Body of pancreas (tissue), 4 donors: ENCODE data around the gene PTOV1. TPM values are rescaled to one million over a fixed set of nuclear protein-coding genes. Genes with fewer than 3 reads are reported as not detected.

Experiments
- ATAC-seq: fragments of 150-250 bp; one replicate; pipeline ENCODE4 v1.9.1; 2016
- DNase-seq, 4 donors: peaks; one replicate each; pipeline ENCODE4 v3.0.0-alpha.2; 2019
- H3K27ac ChIP-seq, 4 donors: fragments of 200-600 bp; sonication (generic); 1 replicate in 3 of 4; 2 replicates in 1 of 4; pipeline versions ENCODE4 v1.5.1 to v1.6.1; 2016 to 2019; ENCODE audit warnings: mild to moderate bottlenecking in 1 of 4, mixed read lengths in 1 of 4, moderate library complexity in 1 of 4
- H3K27me3 ChIP-seq, 2 donors: fragments of 200-600 bp; sonication (generic); one replicate each; pipeline ENCODE4 v1.6.0; 2016; ENCODE audit warnings: mild to moderate bottlenecking in 1 of 2
- H3K36me3 ChIP-seq, 2 donors: fragments of 200-600 bp; sonication (generic); replicated peaks in 1 of 2; 2 replicates each; pipeline ENCODE4 v1.5.1; 2016; ENCODE audit warnings: low read depth in 2 of 2; ENCODE audit not compliant: insufficient read depth in 1 of 2
- H3K4me1 ChIP-seq: fragments of 200-600 bp; sonication (generic); one replicate; pipeline ENCODE4 v1.6.0; 2016
- H3K4me3 ChIP-seq, 2 donors: fragments of 200-600 bp; sonication (generic); 1 replicate in 1 of 2; 2 replicates in 1 of 2; pipeline ENCODE4 v1.5.1; 2016 to 2019
- H3K9me3 ChIP-seq, 3 donors: fragments of 200-600 bp; sonication (generic); 1 replicate in 2 of 3; 2 replicates in 1 of 3; pipeline ENCODE4 v1.5.1; 2016
- POLR2A ChIP-seq, 3 donors: fragments of 450-650 bp; IDR thresholded peaks; one replicate each; pipeline ENCODE4 v1.6.1; 2016; ENCODE audit warnings: antibody characterized with exemption in 3 of 3, mild to moderate bottlenecking in 2 of 3
- WGBS, 2 donors: methylation state at CpG; one replicate each; pipeline ENCODE4 v1.1.5; 2017; 5-methylcytosine and 5-hydroxymethylcytosine counted together
- intact Hi-C: fragments of 100-400 bp; cut with DNase I; formaldehyde crosslinking; loops from one replicate; pipeline ENCODE4 v1.15.1; 2023
- total RNA-seq, 2 donors: library from RNA; depleted of rRNA; stranded (reverse); fragments of >200 nt; gene quantifications; one replicate each; pipeline ENCODE4 v1.1.0, GENCODE V29; 2016
- TF ChIP-seq, protein P1 (sequence below), 7 experiments: fragments of 450-650 bp in 4 of 7; fragments of 200-600 bp in 3 of 7; sonication (generic) in 3 of 7; IDR thresholded peaks; one replicate each; pipeline ENCODE4 v1.5.1; 2016 to 2019; ENCODE audit warnings: antibody characterized with exemption in 7 of 7

The PTOV1 gene
- total RNA-seq, 2 donors from 2014 or later = 69.0 to 70.2 TPM

DNA sequence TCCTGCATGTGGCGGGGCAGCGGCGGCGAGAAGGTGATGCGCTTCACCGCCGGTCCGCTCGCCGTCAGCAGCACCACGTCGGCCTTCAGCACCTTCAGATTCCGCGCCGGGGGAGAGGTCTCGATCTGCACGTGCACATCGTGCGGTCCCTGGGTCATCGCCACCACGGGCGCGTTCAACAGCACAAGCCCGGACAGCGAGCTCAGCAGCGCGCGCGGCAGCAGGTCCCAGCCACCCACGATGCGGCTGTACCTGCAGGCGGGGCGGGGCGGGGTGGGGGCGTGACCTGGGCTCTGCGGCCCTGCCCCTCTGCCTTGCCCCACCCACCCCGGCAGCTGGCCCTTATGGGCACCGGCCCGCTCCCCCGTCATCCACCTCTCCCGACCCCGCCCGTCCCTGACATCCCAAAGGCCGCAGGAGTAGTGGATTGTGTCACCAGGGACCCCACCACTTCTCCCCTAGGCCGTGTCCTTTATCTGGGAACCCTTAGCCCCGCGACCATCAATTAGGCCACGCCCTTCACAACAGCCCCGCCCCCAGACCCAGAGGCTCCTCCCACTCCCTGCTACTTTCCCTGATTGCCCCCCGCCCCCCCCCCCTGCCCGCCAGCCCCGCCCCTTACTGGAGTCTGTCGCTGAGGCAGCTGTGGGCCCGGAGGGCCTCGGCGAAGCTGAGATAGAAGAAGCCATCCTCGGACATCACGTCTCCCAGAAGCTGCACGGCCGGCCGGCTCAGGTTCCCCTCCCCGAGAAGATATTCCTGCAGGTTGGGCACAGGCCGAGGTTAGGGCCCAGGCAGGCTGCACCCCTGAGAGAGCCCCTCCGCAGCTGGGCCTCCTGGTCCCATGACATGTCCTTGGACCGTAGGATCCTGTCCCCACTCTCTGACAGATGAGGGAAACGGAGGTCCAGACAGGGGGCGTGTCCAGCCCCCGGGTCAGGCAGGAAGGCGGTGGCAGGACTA, 39.7 kb downstream of the PTOV1 start:
- intact Hi-C loops = no loop called here

DNA sequence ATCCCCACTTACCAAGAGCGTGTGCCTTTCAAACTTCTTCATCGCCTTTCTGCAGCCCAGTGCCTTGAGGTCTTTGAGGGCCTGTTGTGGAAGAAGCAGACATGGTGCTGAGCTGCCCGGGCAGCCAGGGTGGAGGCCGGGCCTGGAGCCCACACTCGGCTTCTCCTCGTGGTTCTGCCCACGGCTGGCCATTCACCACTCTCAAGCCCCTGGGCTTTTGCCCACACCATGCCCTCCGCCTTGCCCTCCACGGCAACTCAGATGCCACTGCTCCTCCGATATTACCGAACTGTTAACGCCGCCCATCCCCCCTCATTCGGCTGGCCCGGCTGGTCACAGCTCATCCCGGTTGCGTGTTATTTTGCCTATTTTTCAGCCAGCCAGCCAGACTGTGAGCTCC, 40.4 kb downstream of the PTOV1 start:
- Histone ChIP-seq H3K4me3 (no peak overlapping the region), H3K4me1 (peaks cover 9% of the 10 kb centered on the region), H3K27ac (no peak overlapping the region), H3K36me3 (no peaks in the 10 kb centered on the region), H3K9me3 (no peaks in the 10 kb centered on the region), H3K27me3 (no peaks in the 10 kb centered on the region)
- ATAC-seq (no peak), DNase-seq (no peak)
- 82 to 87% methylated on average over 17 of the region's 17 CpGs for WGBS, 2 donors
- intact Hi-C loops = no loop called here
- TF ChIP-seq, protein P1, sequence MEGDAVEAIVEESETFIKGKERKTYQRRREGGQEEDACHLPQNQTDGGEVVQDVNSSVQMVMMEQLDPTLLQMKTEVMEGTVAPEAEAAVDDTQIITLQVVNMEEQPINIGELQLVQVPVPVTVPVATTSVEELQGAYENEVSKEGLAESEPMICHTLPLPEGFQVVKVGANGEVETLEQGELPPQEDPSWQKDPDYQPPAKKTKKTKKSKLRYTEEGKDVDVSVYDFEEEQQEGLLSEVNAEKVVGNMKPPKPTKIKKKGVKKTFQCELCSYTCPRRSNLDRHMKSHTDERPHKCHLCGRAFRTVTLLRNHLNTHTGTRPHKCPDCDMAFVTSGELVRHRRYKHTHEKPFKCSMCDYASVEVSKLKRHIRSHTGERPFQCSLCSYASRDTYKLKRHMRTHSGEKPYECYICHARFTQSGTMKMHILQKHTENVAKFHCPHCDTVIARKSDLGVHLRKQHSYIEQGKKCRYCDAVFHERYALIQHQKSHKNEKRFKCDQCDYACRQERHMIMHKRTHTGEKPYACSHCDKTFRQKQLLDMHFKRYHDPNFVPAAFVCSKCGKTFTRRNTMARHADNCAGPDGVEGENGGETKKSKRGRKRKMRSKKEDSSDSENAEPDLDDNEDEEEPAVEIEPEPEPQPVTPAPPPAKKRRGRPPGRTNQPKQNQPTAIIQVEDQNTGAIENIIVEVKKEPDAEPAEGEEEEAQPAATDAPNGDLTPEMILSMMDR (IDR thresholded peaks at IDR 0.05) = no peak
- TF ChIP-seq POLR2A (IDR thresholded peaks at IDR 0.05) = no peak

More for the DNA sequence above, 39.7 kb downstream of the PTOV1 start:
- Histone ChIP-seq H3K4me1 (peaks cover 9% of the 10 kb centered on the region), H3K36me3 (no peaks in the 10 kb centered on the region), H3K27ac (no peak overlapping the region), H3K27me3 (no peaks in the 10 kb centered on the region), H3K4me3 (no peak overlapping the region), H3K9me3 (no peaks in the 10 kb centered on the region)
- DNase-seq (peak in 3 of 4 donors; percentile 45 to 65 (median 45)), ATAC-seq (peak; percentile 59)
- WGBS, 2 donors = 23 to 42% methylated on average over 4 to 39 of the region's 69 CpGs
- no peak for TF ChIP-seq POLR2A (IDR thresholded peaks at IDR 0.05)
- TF ChIP-seq, protein P1 (IDR thresholded peaks at IDR 0.05) = peak in 4 of 7 experiments; percentile 3 to 15 (median 10)

GRCh38 chr19:49892716-49893115, 41.8 kb downstream of the PTOV1 start:
- intact Hi-C loops = no loop called here
- no peaks in the 10 kb centered on the region for H3K36me3 ChIP-seq
- ATAC-seq = no peak
- H3K9me3 ChIP-seq = no peaks in the 10 kb centered on the region
- H3K4me3 ChIP-seq = no peak overlapping the region
- DNase-seq = no peak
- no peaks in the 10 kb centered on the region for H3K27me3 ChIP-seq
- no peak for TF ChIP-seq POLR2A (IDR thresholded peaks at IDR 0.05)
- TF ChIP-seq, protein P1 (IDR thresholded peaks at IDR 0.05) = no peak
- H3K4me1 ChIP-seq = peaks cover 9% of the 10 kb centered on the region
- WGBS, 2 donors = 75 to 91% methylated on average over 1 of the region's 1 CpG
- H3K27ac ChIP-seq = no peak overlapping the region

GRCh38 chr19:49894011-49894664, 43.2 kb downstream of the PTOV1 start:
- 86 to 91% methylated on average over 8 to 18 of the region's 18 CpGs for WGBS, 2 donors
- intact Hi-C loops = no loop called here
- Histone ChIP-seq H3K36me3 (no peaks in the 10 kb centered on the region), H3K4me1 (peaks cover 9% of the 10 kb centered on the region), H3K4me3 (no peak overlapping the region), H3K9me3 (no peaks in the 10 kb centered on the region), H3K27ac (no peak overlapping the region), H3K27me3 (no peaks in the 10 kb centered on the region)
- DNase-seq (no peak), ATAC-seq (no peak)
- TF ChIP-seq, protein P1 (IDR thresholded peaks at IDR 0.05) = no peak
- no peak for TF ChIP-seq POLR2A (IDR thresholded peaks at IDR 0.05)
